WTC11 (cell line): Measurements from ENCODE around the gene DHRSX.

Source experiments
- CREB1 ChIP-seq: sonication (generic); formaldehyde crosslinking; IDR thresholded peaks from 2 replicates; pipeline ENCODE4 v1.8.0; 2023; ENCODE audit warnings: mild to moderate bottlenecking, missing genetic modification reagents
- CREM ChIP-seq: sonication (generic); formaldehyde crosslinking; IDR thresholded peaks from 2 replicates; pipeline ENCODE4 v1.8.1; 2022; ENCODE audit warnings: mild to moderate bottlenecking, missing genetic modification reagents, moderate library complexity
- ETV6 ChIP-seq: sonication (generic); formaldehyde crosslinking; IDR thresholded peaks from 2 replicates; pipeline ENCODE4 v1.8.1; 2022; ENCODE audit warnings: mild to moderate bottlenecking, missing genetic modification reagents
- SP1 ChIP-seq: sonication (generic); formaldehyde crosslinking; conservative IDR thresholded peaks from 2 replicates; pipeline ENCODE4 v1.8.1; 2022; ENCODE audit warnings: missing genetic modification reagents
- TEAD4 ChIP-seq: sonication (generic); formaldehyde crosslinking; IDR thresholded peaks from 2 replicates; pipeline ENCODE4 v1.8.0; 2022; ENCODE audit warnings: mild to moderate bottlenecking, missing genetic modification reagents
- ZNF317 ChIP-seq: sonication (generic); formaldehyde crosslinking; IDR thresholded peaks from 2 replicates; pipeline ENCODE4 v1.8.1; 2023; ENCODE audit warnings: low read depth, mild to moderate bottlenecking, moderate library complexity, missing genetic modification reagents, borderline replicate concordance
- TF ChIP-seq, protein P1 (sequence below): fragments of 200-600 bp; IDR thresholded peaks from 2 replicates; pipeline ENCODE4 v1.8.0; 2022; ENCODE audit warnings: antibody characterized with exemption
- TF ChIP-seq, protein P2 (sequence below): sonication (generic); formaldehyde crosslinking; IDR thresholded peaks from 2 replicates; pipeline ENCODE4 v1.8.0; 2022; ENCODE audit warnings: mild to moderate bottlenecking, missing genetic modification reagents
- TF ChIP-seq, protein P3 (sequence below): sonication (generic); formaldehyde crosslinking; conservative IDR thresholded peaks from 2 replicates; pipeline ENCODE4 v1.8.1; 2022; ENCODE audit warnings: mild to moderate bottlenecking, missing genetic modification reagents
- TF ChIP-seq, protein P4 (sequence below): sonication (generic); formaldehyde crosslinking; IDR thresholded peaks from 2 replicates; pipeline ENCODE4 v1.8.1; 2023; ENCODE audit warnings: mild to moderate bottlenecking, missing genetic modification reagents, moderate library complexity
- TF ChIP-seq, protein P5 (sequence below): sonication (generic); formaldehyde crosslinking; IDR thresholded peaks from 2 replicates; pipeline ENCODE4 v1.8.0; 2023; ENCODE audit warnings: missing genetic modification reagents, mild to moderate bottlenecking, borderline replicate concordance

DNA sequence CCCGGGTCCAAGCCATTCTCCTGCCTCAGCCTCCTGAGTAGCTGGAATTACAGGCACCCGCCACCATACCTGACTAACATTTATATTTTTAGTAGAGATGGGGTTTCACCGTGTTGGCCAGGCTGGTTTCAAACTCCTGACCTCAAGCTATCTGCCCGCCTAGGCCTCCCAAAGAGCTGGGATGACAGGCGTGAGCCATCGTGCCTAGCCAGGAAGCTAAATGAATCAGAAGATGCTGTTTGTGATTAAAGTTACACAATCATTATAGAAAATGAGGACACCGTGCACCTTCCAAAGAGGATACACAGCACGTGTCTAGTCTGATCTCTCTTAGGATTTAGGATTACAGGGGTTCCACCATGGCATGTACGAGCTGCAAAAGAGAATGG lies 99.6 kb downstream of the DHRSX start:
- TF ChIP-seq ZNF317 (no peak), SP1 (no peak), CREB1 (CRISPR knock-in tag) (no peak), ETV6 (no peak), TEAD4 (CRISPR knock-in tag) (no peak), CREM (CRISPR knock-in tag) (no peak)
- TF ChIP-seq, protein P1, sequence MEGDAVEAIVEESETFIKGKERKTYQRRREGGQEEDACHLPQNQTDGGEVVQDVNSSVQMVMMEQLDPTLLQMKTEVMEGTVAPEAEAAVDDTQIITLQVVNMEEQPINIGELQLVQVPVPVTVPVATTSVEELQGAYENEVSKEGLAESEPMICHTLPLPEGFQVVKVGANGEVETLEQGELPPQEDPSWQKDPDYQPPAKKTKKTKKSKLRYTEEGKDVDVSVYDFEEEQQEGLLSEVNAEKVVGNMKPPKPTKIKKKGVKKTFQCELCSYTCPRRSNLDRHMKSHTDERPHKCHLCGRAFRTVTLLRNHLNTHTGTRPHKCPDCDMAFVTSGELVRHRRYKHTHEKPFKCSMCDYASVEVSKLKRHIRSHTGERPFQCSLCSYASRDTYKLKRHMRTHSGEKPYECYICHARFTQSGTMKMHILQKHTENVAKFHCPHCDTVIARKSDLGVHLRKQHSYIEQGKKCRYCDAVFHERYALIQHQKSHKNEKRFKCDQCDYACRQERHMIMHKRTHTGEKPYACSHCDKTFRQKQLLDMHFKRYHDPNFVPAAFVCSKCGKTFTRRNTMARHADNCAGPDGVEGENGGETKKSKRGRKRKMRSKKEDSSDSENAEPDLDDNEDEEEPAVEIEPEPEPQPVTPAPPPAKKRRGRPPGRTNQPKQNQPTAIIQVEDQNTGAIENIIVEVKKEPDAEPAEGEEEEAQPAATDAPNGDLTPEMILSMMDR, result no peak
- TF ChIP-seq, protein P2, sequence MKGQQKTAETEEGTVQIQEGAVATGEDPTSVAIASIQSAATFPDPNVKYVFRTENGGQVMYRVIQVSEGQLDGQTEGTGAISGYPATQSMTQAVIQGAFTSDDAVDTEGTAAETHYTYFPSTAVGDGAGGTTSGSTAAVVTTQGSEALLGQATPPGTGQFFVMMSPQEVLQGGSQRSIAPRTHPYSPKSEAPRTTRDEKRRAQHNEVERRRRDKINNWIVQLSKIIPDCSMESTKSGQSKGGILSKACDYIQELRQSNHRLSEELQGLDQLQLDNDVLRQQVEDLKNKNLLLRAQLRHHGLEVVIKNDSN (CRISPR knock-in tag), result no peak
- TF ChIP-seq, protein P3, sequence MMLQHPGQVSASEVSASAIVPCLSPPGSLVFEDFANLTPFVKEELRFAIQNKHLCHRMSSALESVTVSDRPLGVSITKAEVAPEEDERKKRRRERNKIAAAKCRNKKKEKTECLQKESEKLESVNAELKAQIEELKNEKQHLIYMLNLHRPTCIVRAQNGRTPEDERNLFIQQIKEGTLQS (CRISPR knock-in tag), result no peak
- TF ChIP-seq, protein P4, sequence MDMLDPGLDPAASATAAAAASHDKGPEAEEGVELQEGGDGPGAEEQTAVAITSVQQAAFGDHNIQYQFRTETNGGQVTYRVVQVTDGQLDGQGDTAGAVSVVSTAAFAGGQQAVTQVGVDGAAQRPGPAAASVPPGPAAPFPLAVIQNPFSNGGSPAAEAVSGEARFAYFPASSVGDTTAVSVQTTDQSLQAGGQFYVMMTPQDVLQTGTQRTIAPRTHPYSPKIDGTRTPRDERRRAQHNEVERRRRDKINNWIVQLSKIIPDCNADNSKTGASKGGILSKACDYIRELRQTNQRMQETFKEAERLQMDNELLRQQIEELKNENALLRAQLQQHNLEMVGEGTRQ (CRISPR knock-in tag), result no peak
- TF ChIP-seq, protein P5, sequence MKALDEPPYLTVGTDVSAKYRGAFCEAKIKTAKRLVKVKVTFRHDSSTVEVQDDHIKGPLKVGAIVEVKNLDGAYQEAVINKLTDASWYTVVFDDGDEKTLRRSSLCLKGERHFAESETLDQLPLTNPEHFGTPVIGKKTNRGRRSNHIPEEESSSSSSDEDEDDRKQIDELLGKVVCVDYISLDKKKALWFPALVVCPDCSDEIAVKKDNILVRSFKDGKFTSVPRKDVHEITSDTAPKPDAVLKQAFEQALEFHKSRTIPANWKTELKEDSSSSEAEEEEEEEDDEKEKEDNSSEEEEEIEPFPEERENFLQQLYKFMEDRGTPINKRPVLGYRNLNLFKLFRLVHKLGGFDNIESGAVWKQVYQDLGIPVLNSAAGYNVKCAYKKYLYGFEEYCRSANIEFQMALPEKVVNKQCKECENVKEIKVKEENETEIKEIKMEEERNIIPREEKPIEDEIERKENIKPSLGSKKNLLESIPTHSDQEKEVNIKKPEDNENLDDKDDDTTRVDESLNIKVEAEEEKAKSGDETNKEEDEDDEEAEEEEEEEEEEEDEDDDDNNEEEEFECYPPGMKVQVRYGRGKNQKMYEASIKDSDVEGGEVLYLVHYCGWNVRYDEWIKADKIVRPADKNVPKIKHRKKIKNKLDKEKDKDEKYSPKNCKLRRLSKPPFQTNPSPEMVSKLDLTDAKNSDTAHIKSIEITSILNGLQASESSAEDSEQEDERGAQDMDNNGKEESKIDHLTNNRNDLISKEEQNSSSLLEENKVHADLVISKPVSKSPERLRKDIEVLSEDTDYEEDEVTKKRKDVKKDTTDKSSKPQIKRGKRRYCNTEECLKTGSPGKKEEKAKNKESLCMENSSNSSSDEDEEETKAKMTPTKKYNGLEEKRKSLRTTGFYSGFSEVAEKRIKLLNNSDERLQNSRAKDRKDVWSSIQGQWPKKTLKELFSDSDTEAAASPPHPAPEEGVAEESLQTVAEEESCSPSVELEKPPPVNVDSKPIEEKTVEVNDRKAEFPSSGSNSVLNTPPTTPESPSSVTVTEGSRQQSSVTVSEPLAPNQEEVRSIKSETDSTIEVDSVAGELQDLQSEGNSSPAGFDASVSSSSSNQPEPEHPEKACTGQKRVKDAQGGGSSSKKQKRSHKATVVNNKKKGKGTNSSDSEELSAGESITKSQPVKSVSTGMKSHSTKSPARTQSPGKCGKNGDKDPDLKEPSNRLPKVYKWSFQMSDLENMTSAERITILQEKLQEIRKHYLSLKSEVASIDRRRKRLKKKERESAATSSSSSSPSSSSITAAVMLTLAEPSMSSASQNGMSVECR (CRISPR knock-in tag), result no peak
